GM19467 (cell line): ENCODE measurements around the gene SYCP3.

ENCODE experiments used
- ATAC-seq: cut with Tn5 transposase; IDR thresholded peaks from one replicate; pipeline ENCODE4 v1.9.1; 2021; ENCODE audit warnings: mild to moderate bottlenecking, moderate library complexity; ENCODE audit not compliant: unreplicated experiment

Gene SYCP3

DNA sequence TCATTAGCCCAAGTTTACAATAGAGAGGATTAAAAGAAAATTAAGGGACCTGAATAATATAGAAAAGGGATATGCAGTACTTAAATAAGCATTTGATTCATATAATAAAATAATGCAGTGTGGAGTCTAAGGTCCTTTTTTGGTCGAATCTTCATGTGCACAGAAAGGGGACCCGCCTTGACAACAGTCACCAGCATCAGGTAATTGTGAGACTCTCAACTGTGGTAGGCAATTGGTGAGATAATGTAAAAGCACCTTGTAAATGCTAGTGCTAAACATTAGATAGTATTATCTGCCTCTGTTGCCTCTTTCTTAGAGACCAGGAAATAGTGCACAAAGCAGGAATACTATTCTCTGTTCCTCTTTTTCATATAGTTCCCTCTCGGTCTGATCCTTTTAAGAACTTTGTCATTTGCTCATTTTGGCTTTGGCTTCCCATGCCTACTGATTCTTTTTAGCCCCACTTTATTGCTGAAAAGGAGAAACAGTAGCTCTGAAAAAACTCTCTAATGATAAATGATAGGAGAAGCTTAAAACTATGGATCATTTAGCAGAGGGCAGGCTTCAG lies 24.3 kb downstream of the SYCP3 start:
- ATAC-seq, result no peak

DNA sequence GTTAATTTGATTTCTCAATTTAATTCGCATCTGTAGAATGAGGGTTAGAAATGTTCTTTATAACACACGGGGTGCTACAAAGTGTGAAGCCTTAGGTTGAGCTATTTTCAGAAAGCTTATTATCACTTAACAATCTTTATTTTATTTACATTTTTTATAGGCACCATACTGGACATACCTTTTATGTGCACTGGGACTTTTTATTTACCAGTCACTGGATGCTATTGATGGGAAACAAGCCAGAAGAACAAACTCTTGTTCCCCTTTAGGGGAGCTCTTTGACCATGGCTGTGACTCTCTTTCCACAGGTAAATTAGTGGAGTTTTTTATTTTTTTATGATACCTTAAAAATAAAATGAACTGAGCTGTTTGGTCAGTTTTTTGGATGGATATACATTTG lies 25.3 kb downstream of the SYCP3 start:
- no peak for ATAC-seq

DNA sequence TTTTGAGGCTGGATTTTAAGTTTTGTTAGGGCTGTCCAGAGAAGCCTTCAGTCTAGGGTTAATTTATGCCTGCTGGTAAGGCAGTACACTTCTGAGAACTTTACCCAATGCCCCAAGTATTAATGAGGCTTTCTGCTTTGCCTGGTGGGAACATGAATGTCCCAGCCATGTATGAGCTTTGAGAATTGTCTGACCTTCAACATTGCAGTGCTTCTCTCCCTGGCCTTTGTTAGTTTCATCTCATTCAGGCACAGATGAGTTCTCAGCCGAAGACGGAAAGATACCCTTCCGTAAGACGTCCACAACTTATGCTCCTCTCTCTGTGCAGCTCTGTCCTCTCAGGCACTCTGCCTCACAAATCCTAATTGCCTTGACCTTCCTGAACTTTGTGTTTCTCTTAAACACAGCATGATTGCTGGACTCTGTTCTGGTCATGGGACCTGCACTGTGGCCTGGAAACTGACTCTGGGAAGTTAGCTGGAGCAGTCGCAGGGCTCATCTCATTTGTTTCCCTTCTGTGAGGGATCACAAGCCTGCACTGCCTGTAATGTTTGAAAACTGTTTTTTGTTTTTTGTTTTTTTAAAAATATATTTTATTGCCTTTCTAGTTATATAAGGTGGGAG lies 26.1 kb downstream of the SYCP3 start:
- no peak for ATAC-seq

DNA sequence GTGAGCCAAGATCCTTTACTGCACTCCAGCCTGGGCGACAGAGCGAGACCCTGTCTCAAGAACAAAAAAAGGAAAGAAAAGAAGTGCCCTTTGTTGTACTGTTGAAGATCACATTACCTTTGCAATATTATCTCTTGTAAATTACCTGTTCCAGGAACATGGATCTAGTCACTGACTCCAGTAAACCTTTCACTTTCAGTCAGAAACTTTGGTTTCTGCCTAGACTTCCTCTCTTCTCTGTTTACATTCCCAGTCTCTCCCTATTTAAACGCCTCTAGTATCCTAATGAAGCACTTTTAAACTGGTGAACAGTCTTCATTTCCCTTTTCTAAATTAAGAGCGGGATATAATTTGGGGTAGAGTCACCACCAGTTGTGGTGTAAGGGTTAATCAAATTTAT lies 29.0 kb downstream of the SYCP3 start:
- ATAC-seq, result no peak

DNA sequence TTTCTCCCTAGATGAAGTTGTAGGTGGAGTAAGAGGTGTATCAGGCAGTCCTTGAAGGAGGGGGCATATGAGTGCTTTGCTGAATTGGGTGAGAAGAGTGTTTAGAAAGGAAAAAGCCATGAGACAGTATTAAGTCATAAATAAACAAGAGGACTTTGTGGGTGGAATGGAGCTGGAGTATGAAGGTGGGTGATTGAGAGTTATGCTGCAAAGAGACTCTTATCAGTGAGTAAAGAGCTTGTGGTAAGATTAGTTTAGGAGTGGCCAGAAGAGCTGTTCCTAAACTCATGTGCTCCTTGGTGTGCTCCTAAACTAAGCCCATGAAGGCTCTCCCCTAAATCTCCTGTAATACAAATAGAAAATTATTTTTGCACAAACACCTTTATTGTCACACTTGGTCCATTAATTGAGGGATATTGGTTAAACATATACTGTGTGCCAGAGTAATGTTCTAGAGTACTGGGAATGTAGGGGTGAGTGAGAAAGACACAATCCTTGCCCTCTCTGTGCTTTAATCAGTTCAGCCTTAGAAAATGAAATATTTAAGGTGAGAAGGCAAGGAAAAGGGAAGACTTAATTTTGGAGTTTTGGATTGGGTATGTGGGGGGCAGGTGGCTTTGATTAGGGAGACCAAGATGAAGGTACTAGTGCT lies 32.0 kb downstream of the SYCP3 start:
- no peak for ATAC-seq

DNA sequence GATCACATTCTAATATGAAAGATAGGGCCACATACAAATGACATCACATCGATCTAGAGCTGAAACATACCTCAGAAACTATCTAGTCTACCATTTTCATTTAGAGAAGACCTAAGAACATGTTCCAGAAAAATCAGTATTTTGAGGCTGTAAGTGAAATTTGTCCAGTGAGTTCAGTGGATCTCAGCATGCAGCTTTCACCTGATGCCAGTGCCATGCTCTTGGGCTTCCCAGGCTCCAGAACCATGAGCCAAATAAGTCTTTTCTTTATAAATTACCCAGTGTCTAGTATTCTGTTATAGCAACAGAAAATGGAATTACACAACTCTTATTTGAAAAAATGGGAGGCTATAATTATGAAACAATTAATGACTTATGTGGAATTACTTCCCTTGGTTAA lies 32.9 kb downstream of the SYCP3 start:
- no peak for ATAC-seq

DNA sequence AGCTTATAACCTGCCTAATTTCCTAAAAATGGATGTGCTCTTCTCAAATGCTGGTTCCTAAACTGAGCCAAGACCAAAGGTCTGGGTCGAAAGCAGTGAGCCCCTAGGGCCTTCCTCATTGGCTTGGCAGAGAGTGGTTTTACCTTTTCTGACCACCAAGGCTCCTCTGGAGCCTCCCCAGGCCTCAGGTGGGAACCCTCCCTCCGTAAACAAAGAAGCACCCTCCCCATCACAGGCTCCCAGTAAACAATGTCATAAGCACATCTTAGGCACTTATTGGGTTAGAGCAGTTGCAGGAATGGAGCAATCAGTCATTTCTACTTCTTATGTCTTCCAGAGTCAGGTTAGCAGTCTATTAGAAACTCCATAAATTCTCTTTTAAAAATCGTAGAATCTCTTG lies 35.8 kb downstream of the SYCP3 start:
- no peak for ATAC-seq

DNA sequence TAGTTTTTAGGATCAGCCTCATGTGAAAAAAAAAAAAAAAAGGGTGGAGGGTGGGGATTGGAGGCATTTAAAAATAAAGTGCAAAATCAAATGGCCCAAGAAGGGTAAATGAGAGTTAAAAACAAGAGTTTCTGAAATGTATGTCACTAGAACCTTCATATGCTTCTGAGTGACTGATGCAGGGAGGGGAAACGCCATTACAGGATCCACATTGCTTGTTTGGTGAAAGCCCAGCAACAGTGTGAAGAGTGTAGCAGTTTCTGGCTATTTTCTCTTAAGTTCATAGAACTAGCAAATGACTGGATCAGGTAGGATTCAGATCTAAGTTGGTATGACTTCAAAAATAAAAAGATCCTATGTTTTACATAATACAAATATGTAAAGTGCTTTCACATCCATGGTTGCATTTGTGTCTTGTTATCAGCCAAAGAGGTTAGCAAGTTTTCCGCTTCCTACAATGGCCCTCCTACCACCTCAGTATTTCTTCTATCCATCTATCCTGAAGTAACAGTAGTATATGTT lies 38.9 kb downstream of the SYCP3 start:
- no peak for ATAC-seq

DNA sequence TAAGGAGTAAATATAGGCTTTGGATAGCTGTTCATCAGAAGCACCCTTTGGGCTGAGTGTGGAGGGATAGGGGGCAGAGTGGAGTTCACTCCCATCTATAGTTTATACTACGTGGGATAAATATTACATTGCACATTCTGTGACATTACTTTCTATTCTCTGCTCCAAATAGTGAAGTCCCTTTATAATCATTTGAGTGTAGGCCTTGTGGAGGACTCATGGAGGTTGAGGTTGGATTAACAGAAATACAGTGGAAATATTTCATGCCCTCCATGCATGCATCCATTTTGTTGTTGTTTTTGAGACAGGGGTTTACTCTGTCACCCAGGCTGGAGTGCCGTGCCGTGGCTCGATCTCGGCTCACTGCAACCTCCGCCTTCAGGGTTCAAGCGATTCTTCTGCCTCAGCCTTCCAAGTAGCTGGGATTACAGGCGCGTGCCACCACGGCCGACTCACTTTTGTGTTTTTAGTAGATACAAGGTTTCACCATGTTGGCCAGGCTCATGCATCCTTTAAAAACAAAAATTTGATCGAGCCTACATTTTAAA lies 40.4 kb downstream of the SYCP3 start:
- ATAC-seq, result no peak

DNA sequence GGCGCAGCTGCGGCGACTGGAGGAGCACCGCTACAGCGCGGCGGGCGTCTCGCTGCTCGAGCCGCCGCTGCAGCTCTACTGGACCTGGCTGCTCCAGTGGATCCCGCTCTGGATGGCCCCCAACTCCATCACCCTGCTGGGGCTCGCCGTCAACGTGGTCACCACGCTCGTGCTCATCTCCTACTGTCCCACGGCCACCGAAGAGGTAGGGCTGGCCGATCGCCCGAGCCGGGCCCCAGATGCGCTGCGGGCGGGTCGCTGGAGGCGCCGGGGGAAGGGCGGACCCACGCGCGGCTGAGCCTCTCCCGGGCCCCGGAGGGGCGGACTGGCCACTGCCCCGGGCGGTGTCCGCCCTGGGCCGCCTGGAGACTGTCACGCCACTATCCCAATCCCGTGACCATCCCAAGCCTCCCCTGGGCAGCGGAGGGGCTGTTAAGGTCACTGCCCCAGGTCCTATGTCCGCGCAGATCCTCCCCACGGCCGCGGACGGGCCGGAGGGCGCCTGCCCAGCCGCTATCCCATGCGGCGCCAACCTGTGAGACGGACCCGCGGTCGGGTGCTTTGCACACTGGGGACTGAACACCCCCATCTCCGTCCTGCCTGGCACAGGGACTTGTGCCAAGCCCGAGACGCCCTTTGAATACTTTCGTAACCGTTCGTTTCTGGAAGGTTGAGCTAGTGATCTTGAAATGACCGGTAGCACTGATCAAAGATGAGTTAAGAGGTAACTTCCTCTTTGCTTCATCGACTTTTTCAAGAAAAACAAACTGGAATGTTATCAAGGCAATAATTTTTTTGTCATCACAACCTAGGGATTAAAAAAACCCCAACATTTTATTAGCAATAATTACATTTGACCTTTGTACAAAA lies 41.1 kb downstream of the SYCP3 start:
- ATAC-seq, result peak; percentile 35

DNA sequence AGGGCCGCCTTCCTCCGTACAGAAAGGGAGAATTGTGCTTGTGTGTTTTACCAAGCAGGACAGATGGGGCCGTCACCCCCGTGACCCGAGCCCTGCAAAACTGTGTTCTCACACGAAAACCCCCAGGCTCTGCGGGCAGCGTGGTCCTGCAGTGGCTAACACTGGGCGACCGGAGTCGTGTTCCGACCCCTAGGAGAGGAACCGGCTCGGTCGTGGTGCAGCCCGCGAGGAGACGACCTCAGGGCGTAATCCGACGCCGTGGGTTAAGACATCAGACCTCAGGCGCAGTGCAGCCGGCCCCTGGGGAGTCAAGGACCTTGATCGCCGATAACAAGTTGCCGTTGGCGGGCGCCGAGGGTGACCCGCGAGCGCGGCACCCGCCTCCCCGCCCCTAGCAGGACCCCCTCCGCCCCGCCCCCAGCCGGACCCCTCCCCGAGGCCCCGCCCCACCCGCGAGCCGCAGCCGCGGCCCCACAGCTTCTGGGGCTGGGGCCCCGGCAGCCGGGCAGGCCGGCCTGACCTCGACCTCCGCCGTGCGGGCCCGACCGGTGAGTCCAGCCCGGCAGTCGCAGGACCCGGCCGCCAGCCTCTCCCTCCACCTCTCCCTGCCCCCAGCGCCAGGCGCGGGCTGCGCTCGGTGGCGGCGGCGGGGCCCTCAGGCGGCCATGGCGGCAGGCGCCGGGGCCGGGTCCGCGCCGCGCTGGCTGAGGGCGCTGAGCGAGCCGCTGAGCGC lies 41.9 kb downstream of the SYCP3 start, which contains the start of gene CHPT1:
CHPT1 (plus strand) TSS at position 444 of the 733 bp plus-strand sequence; CDS start at position 666, 222 bp downstream.
- peak; percentile 65 for ATAC-seq

DNA sequence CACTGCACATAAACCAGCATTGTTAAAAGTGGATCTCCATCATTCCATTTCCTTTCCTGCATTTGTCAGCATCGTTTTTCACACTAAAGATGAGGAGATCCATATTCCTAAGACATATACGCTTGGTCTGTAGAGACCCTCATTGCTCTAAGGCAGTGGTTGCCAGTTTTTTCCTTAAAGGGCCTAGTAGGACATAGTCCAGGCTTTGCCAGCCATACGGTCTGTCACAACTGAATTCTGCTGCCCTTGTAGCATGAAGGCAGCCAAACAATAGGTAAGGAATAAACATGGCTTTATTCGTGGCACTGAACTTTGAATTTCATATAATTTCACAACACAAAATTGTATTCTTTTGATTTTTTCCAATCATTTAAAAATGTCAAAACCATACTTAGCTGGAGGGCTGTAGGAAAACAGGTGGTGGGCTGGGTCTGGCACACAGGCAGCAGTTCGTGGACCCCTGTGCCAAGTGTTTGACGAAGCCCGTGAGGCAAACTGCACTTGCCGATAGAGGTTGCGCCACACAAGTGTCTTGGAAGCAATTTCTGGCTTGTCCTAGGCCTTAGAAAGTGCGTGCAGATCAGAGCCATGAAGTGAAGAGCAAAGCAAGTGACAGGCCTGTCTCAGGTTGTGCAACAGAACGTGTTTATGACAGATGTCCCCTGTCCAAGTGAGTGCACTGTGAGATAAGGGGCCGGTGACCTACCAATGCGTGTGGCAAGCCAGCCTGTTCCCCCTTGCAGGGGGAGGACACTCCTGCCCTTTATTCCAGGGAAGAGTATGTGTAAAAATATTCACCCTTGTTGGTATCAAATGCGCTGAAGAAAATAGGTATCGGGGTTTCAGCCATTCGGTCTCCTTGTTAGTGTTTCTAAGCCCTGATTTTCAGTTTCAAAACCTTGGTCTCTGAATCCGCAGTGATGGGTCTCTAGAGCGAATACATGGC lies 42.7 kb downstream of the SYCP3 start:
- no peak for ATAC-seq

DNA sequence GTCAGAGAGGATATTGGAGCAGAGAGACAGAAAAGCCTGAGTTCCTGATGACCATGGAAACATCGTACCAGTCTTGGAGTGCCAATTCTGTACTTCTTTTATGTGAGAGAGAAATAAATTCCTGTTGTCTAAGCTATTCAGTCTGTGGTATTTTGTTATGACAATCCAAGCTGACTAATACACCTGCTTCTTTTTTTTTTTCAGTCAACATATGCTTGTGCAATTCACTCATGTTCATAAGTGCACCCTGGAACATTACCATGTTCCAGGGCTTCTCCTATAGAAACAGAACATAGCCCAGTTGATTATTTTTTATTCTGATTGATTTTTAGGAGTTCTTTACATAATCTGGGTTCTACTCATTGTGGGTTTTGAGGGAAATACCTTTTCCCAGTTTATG lies 43.6 kb downstream of the SYCP3 start:
- ATAC-seq, result no peak

DNA sequence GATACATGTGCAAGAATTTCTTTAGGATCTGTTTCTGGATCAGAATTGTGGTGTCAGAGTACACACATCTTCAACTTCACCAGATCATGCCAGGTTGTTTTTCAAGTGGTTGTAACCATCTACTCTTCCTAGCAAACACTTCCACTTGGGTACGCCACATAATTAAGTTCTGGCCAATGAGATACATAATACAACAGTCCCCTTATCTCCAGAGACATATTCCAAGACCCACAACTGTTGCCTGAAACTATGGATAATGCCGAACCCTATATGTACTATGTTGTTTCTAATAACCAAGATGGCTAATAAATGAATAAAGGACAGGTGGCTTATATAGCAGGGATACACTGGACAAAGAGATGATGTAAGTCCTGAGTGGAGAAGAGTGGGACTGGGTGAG lies 44.3 kb downstream of the SYCP3 start:
- ATAC-seq, result no peak

DNA sequence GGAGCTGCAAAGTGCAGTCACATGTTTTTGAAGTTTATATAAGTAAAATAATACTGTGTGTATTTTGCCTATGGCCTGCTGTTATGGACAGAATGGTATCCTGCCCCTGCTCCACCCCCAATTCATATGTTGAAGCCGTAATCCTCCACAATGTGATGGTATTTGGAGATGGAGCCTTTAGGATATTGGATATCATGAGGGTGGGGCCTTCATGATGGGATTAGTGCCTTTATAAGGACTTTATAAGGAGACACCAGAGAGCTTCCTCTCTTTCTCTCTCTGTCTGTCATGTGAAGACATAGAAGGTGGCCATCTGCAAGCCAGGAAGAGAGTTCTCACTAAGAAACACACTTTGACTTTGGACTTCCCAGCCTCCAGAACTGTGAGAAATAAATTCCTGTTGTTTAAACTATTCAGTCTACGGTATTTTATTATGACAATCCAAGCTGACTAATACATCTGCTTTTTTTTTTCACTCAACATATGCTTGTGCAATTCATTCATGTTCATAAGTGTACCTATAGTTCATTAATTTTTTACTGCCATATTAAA lies 44.9 kb downstream of the SYCP3 start:
- ATAC-seq, result no peak

DNA sequence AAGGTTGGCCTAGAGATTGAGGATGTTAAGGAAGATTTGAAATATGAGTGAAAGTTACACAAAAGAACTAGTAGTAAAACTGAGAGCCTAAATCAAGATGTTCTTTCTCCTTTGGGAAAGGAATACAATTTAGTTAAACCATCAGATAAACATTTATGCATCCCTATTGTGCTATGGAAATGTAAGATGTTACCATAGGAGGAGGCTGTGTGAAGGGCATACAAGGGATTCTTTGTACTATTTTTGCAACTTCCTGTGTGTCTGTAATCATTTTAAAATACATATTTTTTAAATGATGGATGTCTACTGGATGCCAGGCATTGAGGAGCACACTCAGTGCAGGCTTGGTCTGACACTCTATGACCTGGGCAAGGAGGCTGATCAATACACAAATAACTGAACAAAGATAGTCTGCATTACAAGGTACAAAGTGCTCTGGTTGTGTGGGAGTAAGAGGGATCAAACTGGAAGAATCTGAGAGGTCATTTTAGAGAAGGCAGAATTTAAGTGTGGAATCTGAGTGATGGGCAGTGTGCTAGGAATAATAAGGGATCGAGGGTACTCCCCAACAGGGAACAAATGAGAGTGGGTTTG lies 47.7 kb downstream of the SYCP3 start:
- ATAC-seq, result no peak

DNA sequence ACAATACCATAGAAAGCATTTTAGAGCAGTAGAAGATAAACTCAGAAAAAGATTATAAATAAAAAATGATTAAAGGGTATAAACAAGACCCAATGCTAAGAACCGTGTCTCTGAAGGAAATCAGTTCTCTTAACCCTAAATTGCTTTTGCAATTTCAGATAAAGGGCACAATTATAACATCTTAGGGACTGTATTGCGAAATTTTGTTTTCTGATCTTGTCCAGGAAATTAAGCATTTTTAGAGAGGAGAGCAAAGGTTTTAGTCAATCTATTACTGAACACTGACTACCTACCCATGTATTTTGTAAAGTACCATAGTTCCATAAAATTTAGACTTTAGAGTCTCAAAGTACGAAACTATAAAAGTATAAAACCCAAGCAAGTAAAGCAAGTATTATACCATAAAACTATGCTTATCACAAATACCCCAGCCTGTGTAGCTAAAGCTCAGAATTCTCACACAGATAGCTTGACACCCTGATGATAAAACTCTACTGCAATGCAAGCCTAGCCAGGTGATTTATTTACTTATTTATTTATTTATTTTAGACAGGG lies 48.6 kb downstream of the SYCP3 start:
- no peak for ATAC-seq

DNA sequence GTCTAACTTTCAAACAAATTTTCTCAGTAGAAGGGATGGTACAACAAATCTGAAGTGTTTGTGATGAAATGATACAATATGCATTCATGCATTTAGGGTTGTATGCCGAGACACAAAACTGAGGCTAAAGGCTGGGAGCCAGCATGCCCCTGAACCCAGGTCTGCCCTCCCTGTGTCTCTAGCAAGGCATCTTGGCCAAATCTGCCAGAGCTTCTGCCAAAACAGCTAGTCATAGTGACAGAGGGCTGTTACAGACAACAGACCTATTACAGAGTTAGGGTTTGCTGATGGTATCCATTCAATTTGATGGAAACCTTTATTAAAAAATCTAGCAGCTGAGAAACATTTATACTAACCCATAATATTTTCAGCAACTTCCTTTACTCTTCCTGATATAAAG lies 53.1 kb downstream of the SYCP3 start:
- ATAC-seq, result no peak
